GM12892 (cell line): ENCODE data around the gene KCTD13.

Experiments used
- POLR2A ChIP-seq: IDR thresholded peaks from 2 replicates; pipeline ENCODE4 v1.6.1; 2011; ENCODE audit warnings: low read depth, low read length, control low read depth
- POLR2AphosphoS5 ChIP-seq: IDR thresholded peaks from 2 replicates; pipeline ENCODE4 v1.6.1; 2011; ENCODE audit warnings: low read depth, low read length, control low read depth
- TAF1 ChIP-seq: IDR thresholded peaks from 2 replicates; pipeline ENCODE4 v1.6.1; 2011; ENCODE audit warnings: low read depth, mild to moderate bottlenecking, control low read depth, low read length, borderline replicate concordance

DNA sequence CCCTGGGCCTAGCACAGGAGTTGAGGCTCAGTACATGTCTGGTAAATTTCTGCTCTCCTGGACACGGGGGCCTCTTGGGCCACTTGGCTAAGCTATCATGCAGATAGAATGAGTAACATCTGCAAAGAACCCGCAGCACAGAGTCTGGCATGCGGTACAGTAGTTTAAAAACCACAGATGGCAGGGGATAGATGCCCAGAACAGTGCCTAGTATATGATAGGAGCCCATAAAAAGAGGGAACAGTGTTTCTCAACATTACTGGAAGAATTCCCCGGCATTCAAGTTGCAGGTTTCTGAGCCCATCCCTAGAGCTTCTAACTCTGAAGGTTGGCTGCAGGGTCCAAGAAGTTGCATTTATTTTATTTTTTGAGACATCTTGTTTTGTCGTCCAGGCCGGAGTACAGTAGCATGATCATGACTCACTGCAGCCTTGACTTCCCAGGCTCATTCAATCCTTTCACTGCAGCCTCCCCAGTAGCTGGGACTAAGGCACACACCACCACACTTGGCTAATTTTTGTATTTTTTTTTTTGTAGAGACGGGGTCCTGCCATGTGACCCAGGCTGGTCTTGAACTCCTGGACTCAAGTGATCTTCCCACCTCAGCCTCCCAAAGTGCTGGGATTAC, 68.8 kb downstream of the KCTD13 start:
- TF ChIP-seq POLR2A: no peak
- TF ChIP-seq POLR2AphosphoS5: no peak
- TF ChIP-seq TAF1: no peak
